HG02884 (cell line): ENCODE results near the gene DNAJA1.
A peak's percentile ranks its signal among the peaks of the same experiment; 100 is the strongest.
"Not testable (repeated sequence)": the region's sequence is repeated elsewhere in the genome, so short reads cannot be mapped to it uniquely, and the experiment has no call there.

ENCODE experiments used
- ATAC-seq: cut with Tn5 transposase; IDR thresholded peaks from one replicate; pipeline ENCODE4 v1.9.1; 2021; ENCODE audit warnings: mild to moderate bottlenecking, moderate library complexity; ENCODE audit not compliant: unreplicated experiment

The DNAJA1 gene

DNA sequence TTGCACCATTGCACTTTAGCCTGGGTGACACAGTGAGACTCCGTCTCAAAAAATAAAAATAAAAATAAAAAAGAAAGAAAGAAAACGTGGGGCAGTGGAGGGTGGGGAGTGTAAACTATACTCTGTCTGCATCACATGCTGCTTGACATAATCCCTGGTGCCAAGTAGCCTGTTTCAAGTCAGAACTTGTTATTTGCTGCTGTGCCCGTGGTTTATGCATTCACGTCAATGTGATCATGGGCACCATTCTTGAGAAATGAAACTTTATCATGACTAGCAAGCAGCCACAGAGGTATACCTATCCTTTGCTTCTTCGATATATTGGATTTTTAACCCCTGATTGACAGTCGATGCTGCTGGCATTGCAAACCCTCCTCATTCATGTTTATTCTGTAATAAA, 55.5 kb downstream of the DNAJA1 start:
- ATAC-seq: no peak

DNA sequence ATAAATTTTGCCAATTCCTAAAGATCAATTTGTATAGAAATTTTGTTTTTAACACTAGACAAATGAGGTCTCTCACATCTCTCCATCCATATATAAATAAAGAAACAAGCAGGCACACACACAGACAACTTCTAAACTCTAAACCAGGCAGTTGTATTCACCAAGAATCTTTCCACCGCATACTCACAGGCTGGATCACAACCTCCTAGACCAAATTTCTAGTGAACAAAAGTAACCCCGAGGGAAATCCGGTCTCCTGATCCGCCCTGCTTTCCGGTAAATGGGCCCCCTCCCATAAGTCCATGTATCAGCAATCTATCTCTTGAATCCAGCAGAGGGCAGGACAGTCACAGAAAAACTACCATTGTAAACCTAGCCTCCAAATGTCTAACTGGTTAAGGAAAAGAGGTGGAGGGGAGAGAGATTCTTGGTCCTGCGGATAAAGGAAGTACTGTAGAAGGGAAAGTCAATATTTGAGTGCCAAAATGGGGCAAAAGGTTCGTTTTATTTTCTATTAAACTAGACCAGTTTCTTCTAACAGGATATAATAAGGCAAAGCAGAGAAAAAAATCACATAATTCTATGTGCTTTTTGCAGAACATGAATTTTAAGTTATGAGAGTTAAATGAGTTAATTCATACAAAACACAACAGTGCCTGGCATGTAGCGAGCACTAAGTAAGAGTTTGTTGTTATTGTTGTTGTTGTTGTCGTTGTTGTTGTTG, 56.2 kb downstream of the DNAJA1 start:
- peak; percentile 39 for ATAC-seq

DNA sequence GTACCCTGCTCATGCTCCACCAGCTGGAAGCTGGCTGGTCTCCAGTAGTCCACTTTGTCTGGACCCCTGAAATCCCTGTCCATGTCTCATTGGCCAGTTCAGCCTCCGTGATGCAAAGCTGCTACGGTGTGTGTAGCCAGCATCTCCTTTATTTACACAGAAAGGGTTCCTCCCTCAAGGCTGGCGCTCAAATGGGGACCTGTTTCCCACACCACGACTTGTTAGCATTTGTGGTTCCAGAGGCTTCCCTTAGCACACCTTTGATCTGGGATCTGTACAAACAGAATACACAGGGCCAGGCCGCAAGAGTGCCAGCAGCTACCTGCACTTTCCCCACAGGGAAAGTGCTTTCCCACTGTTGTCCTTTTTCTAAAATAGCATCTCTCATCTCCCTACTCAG, 57.1 kb downstream of the DNAJA1 start:
- no peak for ATAC-seq

DNA sequence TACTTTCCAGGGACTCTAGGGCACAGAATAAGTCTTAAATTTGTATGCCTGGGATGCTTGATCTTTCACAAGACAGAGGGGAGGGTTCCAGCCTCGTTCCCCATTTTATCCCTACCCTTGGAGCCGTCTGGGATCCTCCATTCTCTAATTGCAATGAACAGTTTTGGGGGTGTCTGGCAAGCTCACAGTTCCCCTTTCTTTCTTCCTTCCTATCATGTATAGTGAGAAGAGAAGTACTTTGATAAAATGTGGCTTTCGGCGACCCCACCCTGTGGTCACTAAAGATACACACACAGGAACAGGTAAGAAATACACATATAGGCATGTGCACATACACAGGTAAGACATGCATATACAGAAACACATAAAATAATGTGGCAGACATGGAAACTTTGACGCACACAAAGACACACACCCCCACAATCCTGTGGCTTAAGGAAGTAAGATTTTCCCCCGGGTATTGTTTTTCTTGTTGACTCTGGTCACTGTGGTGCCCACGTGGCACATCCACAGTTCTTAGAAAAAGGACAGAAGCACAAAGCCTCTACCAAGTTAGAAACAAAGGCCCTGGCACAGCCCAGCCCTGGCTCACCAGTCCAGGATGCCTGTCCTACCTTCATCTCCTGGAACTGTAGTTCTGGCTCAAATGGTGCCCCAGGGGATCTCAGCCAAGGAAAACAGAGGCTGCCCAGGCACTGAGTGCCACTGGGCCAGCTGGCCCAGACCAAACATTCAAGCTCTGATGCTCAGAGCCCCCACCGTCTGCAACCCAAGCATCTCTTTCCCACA, 57.7 kb downstream of the DNAJA1 start:
- no peak for ATAC-seq

DNA sequence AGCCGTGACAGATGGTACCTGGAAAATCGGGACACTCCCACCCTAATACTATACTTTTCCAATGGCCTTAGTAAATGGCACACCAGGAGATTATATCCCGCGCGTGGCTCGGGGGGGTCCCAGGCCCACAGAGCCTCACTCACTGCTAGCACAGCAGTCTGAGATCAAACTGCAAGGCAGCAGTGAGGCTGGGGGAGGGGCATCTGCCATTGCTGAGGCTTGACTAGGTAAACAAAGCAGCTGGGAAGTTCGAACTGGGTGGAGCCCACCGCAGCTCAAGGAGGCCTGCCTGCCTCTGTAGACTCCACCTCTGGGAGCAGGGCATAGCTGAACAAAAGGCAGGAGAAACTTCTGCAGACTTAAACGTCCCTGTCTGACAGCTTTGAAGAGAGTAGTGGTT, 60.6 kb downstream of the DNAJA1 start:
- not testable (repeated sequence) for ATAC-seq
